Skeletal muscle tissue (tissue), 4 donors: ENCODE data around the gene SUMF2. TPM values are rescaled to one million over a fixed set of nuclear protein-coding genes. Genes with fewer than 3 reads are reported as not detected.
A peak's percentile ranks its signal among the peaks of the same experiment; 100 is the strongest.
"Not testable (repeated sequence)": the region's sequence is repeated elsewhere in the genome, so short reads cannot be mapped to it uniquely, and the experiment has no call there.

Experiments
- H3K27ac ChIP-seq: one replicate; pipeline ENCODE4 v1.7.0; 2013; ENCODE audit warnings: mild to moderate bottlenecking, low read depth, low read length, inconsistent platforms
- H3K27me3 ChIP-seq, 3 donors: one replicate each; pipeline ENCODE4 v1.7.0; 2013; ENCODE audit warnings: low read length in 3 of 3; ENCODE audit not compliant: control insufficient read depth in 3 of 3, insufficient read depth in 3 of 3
- H3K36me3 ChIP-seq, 3 donors: one replicate each; pipeline ENCODE4 v1.7.0; 2013; ENCODE audit warnings: low read length in 3 of 3; ENCODE audit not compliant: control insufficient read depth in 3 of 3, insufficient read depth in 3 of 3
- H3K4me1 ChIP-seq, 3 donors: one replicate each; pipeline ENCODE4 v1.7.0; 2013; ENCODE audit warnings: low read length in 3 of 3, mild to moderate bottlenecking in 3 of 3; ENCODE audit not compliant: control insufficient read depth in 3 of 3, insufficient read depth in 3 of 3
- H3K4me3 ChIP-seq, 3 donors: one replicate each; pipeline ENCODE4 v1.7.0; 2013; ENCODE audit warnings: low read length in 3 of 3
- H3K9ac ChIP-seq, 3 donors: one replicate each; pipeline ENCODE4 v1.7.0; 2013; ENCODE audit warnings: low read length in 3 of 3, mild to moderate bottlenecking in 3 of 3, moderate library complexity in 2 of 3, low read depth in 1 of 3
- H3K9me3 ChIP-seq, 3 donors: one replicate each; pipeline ENCODE4 v1.7.0; 2013; ENCODE audit warnings: low read length in 3 of 3; ENCODE audit not compliant: control insufficient read depth in 3 of 3
- total RNA-seq: library from RNA; depleted of rRNA; stranded (reverse); fragments of >200 nt; gene quantifications from one replicate; pipeline ENCODE4 v1.2.3, GENCODE V29; 2014
- donor health status: Osteomylitis.

Gene SUMF2
- total RNA-seq, 1 donor from 2014 or later, result 63.2 TPM

DNA sequence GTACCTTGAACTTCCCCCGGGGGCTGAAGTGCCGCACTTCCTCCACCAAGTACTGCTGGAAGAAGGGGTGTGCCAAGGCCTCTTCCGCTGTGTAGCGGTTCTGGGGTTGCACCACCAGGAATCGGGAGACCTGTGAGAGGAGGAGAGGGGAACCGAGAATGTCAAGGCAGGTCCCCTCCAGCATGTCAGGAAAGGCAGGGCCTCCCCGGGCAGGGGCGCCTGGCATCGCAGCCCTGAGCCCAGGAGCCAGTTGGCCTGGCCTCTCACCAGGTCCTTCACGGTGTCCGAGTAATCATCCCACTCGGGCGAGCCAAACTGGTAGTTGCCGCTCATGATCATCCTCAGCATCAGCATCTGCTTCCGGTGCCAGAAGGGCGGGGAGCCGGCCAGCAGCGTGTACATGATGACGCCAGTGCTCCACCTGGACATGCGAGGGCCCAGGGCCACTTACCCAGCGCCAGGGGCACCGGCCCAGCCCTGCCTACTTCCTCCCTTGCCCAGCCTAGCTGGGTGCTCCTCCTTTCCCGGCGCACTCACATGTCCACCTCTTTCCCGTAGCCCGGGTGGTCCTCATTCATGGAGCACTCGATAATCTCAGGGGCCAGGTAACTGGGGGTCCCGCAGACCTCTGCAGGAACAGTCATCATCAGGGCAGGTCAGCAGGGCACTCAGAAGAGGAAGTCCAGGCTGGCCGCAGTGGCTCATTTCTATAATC lies 17.7 kb downstream of the SUMF2 start:
- Histone ChIP-seq H3K36me3 (peaks cover 18 to 36% (median 36%) of the 10 kb centered on the region in 3 donors), H3K27ac (peak overlapping the region; percentile 15), H3K9ac (peak overlapping the region in 1 of 3 donors; percentile 71), H3K9me3 (no peaks in the 10 kb centered on the region), H3K4me1 (peaks cover 76 to 85% (median 78%) of the 10 kb centered on the region in 3 donors), H3K4me3 (peak overlapping the region in 1 of 3 donors; percentile 22), H3K27me3 (no peaks in the 10 kb centered on the region)

DNA sequence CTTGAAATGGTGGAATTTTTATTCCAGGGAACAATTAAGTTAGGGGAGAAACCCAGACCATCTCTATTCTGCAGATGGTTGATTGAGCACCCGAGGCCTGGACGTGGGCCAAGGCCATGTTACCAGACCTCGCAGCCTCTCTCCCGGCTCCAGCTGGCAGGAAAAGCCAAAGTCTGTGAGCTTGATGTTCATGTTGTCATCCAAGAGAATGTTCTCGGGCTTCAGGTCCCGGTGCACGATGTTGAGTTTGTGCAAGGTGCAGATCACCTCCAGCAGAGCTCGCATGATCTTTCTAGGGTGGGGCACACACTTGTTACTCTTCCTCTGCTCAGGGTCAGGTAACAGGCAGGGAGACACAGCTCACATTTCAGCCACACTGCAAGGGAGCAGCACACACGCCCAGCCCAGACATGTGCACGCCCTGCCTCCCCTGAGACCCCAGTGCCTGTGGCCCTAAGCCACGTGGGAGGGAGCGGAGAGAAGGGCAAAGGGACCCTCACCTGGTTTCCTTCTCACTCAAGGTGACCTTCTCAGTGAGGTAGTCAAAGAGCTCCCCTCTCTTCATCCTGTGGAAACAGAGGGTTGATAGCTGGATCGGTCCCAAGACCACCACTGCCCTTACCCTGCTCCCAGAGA lies 19.2 kb downstream of the SUMF2 start:
- Histone ChIP-seq H3K27me3 (no peaks in the 10 kb centered on the region), H3K9ac (peak overlapping the region; percentile 45 to 71 (median 63)), H3K4me3 (peak overlapping the region in 2 of 3 donors; percentile 2 to 41), H3K36me3 (peaks cover 32 to 46% (median 42%) of the 10 kb centered on the region in 3 donors), H3K27ac (peak overlapping the region; percentile 14), H3K9me3 (no peaks in the 10 kb centered on the region), H3K4me1 (peaks cover 71 to 86% (median 77%) of the 10 kb centered on the region in 3 donors)

DNA sequence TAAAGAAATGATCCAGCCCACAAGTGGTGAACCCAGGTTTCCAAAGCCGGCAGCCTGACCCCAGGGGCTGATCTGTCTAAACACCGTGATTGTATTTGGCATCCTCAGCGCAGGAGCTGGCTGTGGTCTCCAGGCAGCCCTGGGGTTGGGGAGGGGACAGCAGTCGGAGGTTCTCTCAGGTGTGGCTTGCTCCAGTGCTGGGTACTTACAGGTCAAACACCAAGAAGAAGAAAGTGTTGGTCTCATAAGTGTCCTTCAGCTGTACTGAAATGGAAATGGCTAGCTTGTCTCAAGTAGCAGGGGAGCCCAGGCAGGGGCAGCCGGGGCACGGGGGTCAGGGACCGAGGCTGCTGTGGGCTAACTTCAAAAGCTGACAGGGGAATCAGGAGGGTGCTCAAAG lies 22.7 kb downstream of the SUMF2 start:
- peaks cover 37 to 49% (median 46%) of the 10 kb centered on the region in 3 donors for H3K36me3 ChIP-seq
- no peak overlapping the region for H3K9ac ChIP-seq
- no peaks in the 10 kb centered on the region for H3K27me3 ChIP-seq
- no peaks in the 10 kb centered on the region for H3K9me3 ChIP-seq
- H3K4me1 ChIP-seq, result peaks cover 57 to 84% (median 67%) of the 10 kb centered on the region in 3 donors
- H3K4me3 ChIP-seq, result no peak overlapping the region
- H3K27ac ChIP-seq, result no peak overlapping the region

DNA sequence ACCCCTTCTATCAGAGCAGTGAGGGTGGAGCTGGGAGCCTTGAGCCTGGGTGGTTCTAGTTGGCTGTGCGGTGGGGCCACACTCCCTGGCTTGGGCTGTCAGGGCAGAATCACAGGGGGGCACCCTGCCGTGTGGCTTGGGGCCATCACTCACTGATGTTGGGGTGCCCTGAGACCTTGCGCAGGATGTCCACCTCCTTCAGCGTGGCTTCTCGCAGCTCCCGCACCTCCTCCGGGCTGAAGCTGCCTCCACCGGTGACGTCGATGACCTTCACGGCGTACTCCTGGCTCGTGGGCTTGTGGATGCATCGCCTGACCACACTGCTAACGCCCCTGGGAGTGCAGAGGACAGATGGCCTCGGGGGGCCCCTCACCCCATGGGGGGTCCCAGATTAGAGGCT lies 23.4 kb downstream of the SUMF2 start:
- no peak overlapping the region for H3K27ac ChIP-seq
- peaks cover 34 to 45% (median 42%) of the 10 kb centered on the region in 3 donors for H3K36me3 ChIP-seq
- no peaks in the 10 kb centered on the region for H3K27me3 ChIP-seq
- no peaks in the 10 kb centered on the region for H3K9me3 ChIP-seq
- peaks cover 54 to 83% (median 65%) of the 10 kb centered on the region in 3 donors for H3K4me1 ChIP-seq
- H3K9ac ChIP-seq, result peak overlapping the region in 1 of 3 donors; percentile 45
- H3K4me3 ChIP-seq, result no peak overlapping the region

DNA sequence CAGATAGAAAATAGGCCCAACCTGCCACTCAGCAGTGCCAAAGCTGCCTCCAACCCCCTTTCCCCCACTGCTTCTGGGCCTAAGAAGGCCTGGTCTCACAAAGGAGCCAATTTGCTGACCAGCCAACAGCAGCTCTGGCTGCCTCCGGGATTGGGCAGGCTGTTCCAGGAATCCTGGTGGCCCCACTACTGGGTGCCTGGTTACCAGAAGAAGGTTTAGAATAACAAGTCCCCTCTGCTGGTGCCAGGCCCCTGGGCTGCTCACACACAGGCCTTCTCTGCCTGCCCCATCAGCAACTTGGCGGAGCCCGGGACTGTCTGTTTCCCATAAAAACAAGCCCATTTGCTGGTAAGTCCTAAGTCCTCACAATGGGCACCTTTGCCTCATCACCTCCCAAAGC lies 27.5 kb downstream of the SUMF2 start:
- no peaks in the 10 kb centered on the region for H3K27me3 ChIP-seq
- peaks cover 21 to 34% (median 24%) of the 10 kb centered on the region in 3 donors for H3K36me3 ChIP-seq
- H3K27ac ChIP-seq, result peak overlapping the region; percentile 91
- peak overlapping the region; percentile 63 to 89 (median 83) for H3K4me3 ChIP-seq
- peak overlapping the region; percentile 69 to 90 (median 90) for H3K9ac ChIP-seq
- H3K9me3 ChIP-seq, result no peaks in the 10 kb centered on the region
- peaks cover 34 to 55% (median 44%) of the 10 kb centered on the region in 3 donors for H3K4me1 ChIP-seq

DNA sequence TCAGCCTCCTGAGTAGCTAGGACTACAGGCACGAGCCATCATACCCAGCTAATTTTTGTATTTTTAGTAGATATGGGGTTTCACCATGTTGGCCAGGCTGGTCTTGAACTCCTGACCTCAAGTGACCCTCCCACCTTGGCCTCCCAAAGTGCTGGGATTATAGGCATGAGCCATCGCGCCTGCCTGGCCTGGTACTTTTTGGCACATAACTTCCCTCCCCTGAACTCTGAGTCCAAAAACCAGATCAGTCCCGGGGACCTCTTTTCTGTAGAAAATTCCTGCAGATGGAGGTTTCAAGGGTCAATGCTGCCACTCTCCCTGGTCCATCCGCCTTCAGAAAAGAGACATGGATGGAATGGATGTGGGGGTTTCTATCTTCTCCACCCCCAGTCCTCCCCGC lies 28.3 kb downstream of the SUMF2 start:
- not testable (repeated sequence) for H3K27me3 ChIP-seq, H3K9me3 ChIP-seq
- Histone ChIP-seq H3K4me3 (peak overlapping the region; percentile 63 to 89 (median 83)), H3K36me3 (peaks cover 15 to 27% (median 18%) of the 10 kb centered on the region in 3 donors), H3K4me1 (peaks cover 32 to 52% (median 42%) of the 10 kb centered on the region in 3 donors), H3K27ac (peak overlapping the region; percentile 91), H3K9ac (peak overlapping the region; percentile 69 to 90 (median 90))

DNA sequence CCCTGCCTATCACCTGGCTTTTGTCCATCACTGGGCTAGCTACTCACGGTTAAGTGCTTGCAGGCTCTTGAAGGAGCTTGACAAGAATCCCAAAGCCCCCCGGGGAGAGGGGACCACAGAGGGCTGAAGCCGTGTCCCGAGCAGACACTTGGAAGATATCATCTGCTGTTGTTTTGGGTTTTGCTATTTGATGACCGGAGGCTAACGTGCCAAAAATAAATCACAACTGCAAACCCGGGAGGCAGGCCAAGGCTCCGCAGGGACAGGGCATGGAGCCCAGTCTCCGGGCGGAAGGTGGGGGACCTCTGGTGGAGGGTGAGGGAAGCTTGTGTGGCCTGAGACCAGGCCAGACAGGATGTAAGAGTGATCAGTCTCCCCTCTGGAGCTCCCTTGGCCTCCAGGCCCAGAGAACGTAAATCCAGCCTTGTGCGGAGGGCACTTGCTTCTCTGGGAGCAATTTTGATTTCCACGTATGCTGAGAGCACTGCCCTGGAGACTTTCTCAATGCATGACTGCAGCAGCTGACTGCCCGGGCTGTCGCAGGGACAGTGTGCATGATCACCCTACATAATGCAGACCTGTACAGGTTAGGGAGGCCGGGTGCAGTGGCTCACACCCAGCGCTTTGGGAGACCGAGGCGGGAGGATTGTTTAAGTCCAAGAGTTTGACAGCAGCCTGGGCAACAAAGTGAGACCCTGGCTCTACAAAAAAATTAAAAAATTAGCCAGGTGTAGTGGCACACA lies 28.9 kb downstream of the SUMF2 start, which contains the start of gene PHKG1:
TSS of gene PHKG1 (minus strand) at position 164 of the 743 bp plus-strand sequence. CDS start 4,011 bp downstream, outside the sequence.
- Histone ChIP-seq H3K9me3 (no peaks in the 10 kb centered on the region), H3K27me3 (no peaks in the 10 kb centered on the region), H3K4me1 (peaks cover 29 to 47% (median 38%) of the 10 kb centered on the region in 3 donors), H3K27ac (peak within 1 kb of the TSS; percentile 91), H3K9ac (peak within 1 kb of the TSS; percentile 69 to 90 (median 90)), H3K36me3 (peaks cover 10 to 21% (median 14%) of the 10 kb centered on the region in 3 donors), H3K4me3 (peak within 1 kb of the TSS; percentile 63 to 89 (median 83))

DNA sequence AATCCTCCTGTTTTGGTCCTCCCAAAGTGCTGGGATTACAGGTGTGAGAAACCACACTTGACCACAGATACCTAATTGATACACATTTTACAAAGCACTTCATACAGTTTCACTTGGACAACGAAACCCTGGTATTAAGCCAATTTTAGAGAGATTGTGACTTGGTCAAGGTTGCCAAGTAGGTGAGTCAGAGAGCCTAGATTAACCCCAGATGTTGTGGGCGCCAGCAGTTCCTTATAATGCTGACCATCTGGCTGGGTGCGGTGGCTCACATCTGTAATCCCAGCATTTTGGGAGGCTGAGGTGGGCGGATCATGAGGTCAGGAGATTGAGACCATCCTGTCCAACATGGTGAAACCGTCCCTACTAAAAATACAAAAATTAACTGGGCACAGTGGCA lies 33.6 kb downstream of the SUMF2 start:
- Histone ChIP-seq H3K27me3 (no peaks in the 10 kb centered on the region), H3K27ac (no peak overlapping the region), H3K4me3 (no peak overlapping the region), H3K9me3 (no peaks in the 10 kb centered on the region), H3K36me3 (peaks cover 21 to 31% (median 30%) of the 10 kb centered on the region in 3 donors), H3K4me1 (peaks cover 5 to 9% (median 6%) of the 10 kb centered on the region in 3 donors), H3K9ac (no peak overlapping the region)

DNA sequence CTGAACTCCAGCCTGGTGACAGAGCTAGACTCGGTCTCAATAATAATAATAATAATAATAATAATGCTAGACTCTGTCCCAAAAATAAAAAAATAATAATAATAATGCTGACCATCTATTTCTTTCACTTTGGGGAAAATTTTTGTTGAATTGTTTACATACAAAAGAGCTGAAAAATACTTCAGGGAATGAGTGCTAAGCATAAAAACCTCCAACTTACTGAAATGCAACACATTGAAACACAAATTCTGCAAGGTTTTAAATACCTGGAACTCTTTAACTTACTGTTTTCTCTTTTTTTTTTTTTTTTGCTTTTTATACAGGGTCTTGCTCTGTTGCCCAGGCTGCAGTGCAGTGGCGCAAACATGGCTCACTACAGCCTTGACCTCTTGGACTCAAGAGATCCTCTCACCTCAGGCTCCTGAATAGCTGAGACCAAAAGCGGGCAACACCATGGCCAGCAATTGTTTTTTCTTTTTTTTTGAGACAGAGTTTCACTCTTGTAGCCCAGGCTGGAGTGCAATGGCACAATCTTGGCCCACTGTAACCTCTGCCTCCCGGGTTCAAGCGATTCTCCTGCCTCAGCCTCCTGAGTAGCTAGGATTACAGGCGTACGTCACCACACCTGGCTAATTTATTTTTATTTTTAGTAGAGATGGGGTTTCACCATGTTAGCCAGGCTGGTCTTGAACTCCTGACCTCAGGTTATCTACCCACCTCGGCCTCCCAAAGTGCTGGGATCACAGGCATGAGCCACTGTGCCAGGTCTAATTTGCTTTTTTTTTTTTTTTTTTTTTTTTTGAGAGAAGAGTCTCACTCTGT lies 34.3 kb downstream of the SUMF2 start:
- H3K4me1 ChIP-seq, H3K27me3 ChIP-seq, H3K9me3 ChIP-seq, H3K4me3 ChIP-seq, H3K9ac ChIP-seq, H3K27ac ChIP-seq: not testable (repeated sequence)
- peaks cover 25 to 36% (median 35%) of the 10 kb centered on the region in 3 donors for H3K36me3 ChIP-seq
